Stimulated activated naive CD4-positive, alpha-beta T cell treated with Interleukin-2 at 50 U/mL for 16 hours (primary cell): ENCODE results near the gene TUBA1B.
"Not testable (repeated sequence)": the region's sequence is repeated elsewhere in the genome, so short reads cannot be mapped to it uniquely, and the experiment has no call there.

Source experiments
- DNase-seq: peaks from one replicate; lab custom pipeline; 2025; lab: John Stamatoyannopoulos, UW

The TUBA1B gene

GRCh38 chr12:49131051-49131893, at the start of gene TUBA1B:
Gene TUBA1B (minus strand): TSS chr12:49131395. CDS start chr12:49131300, 95 bp downstream.
- DNase-seq, result peak; percentile 84

DNA sequence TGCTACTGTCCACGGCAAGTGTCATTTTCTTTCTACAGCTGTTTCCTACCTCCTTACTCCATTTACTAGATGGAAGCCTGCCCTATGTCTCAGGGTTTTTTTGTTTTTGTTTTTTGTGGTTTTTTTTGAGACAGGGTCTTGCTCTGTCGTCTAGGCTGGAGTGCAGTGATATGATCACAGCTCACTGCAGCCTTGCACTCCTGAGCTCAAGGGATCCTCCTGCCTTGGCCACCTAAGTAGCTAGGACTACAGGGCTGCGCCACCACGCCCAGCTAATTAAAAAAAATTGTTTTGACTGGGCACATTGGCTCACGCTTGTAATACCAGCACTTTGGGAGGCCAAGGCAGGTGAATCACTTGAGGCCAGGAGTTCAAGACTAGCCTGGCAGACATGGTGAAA, 43.0 kb upstream of the TUBA1B start:
- no peak for DNase-seq

GRCh38 chr12:49170924-49171323, 39.7 kb upstream of the TUBA1B start:
- no peak for DNase-seq

DNA sequence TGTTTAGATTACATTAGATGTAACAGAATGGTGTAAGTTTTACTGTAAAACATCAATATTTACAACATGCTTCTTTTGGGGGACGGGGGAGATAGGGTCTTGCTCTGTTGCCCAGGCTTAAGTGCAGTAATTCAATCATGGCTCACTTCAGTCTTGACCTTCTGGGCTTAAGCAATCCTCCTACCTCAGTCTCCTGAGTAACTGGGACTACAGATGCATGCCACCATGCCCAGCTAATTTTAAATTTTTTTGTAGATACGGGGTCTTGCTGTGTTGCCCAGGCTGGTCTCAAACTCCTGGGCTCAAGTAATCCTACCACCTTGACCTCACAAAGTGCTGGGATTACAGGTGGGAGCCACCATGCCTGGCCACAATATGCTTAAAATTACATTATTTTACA, 33.9 kb upstream of the TUBA1B start:
- DNase-seq, result no peak

DNA sequence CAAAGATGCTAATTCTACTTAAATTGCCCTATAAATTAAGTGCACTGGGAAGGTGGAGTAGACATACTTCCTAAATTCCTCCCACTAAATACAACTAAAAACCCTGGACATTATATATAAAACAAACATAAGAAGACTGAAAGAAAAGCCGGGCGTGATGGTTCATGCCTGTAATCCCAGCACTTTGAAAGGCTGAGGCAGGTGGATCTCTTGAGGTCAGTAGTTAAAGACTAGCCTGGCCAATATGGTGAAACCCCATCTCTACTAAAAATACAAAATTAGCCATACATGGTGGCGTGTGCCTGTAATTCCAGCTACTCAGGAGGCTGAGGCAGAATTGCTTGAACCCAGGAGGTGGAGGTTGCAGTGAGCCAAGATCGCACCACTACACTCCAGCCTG, 30.7 kb upstream of the TUBA1B start:
- DNase-seq, result not testable (repeated sequence)

- no peak for DNase-seq
Measured at GRCh38 chr12:49161092-49161795, 30.0 kb upstream of the TUBA1B start.

GRCh38 chr12:49160399-49160798, 29.2 kb upstream of the TUBA1B start:
- no peak for DNase-seq

- DNase-seq, result no peak
Measured at GRCh38 chr12:49154221-49154620, 23.0 kb upstream of the TUBA1B start.

DNA sequence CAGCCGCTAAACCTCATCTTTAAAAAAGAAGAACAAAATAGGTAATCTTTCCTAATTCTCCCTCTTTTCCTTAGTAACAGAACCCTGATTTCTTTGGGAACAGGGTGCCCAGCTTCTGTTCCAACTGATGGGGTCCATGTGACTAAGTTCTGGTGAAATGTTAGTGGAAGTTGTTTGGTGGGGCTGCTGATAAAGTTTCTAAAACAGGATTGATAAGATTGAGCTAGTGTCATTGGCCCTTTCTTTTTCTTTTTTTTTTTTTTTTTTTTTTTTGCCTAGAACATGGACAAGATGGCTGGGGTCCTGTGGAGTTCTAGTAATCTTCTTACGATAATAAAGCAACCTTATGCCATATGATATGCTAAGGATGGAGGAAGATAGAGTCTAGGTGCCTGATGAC, 16.2 kb upstream of the TUBA1B start:
- no peak for DNase-seq

DNA sequence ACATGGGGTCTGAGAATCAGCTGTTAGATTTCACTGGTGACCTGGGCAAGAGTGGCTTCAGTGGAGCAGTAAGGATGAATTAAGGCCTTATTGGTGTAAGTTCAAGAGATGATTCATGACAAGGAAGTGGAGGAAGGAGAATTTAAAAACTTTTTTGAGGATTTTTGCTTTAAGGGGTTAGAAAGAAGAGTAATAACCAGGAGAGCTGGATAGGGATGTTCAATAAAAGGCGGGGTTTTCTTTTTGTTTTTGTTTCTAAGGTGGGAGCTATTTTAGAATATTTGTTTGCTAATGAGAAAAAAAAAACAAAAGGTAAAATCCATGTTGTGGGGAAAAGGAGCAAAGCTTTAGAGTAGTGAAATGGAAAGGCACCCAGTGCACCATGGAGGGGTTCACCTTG, 15.2 kb upstream of the TUBA1B start:
- DNase-seq, result no peak

- no peak for DNase-seq
Measured at GRCh38 chr12:49144384-49144783, 13.2 kb upstream of the TUBA1B start.

DNA sequence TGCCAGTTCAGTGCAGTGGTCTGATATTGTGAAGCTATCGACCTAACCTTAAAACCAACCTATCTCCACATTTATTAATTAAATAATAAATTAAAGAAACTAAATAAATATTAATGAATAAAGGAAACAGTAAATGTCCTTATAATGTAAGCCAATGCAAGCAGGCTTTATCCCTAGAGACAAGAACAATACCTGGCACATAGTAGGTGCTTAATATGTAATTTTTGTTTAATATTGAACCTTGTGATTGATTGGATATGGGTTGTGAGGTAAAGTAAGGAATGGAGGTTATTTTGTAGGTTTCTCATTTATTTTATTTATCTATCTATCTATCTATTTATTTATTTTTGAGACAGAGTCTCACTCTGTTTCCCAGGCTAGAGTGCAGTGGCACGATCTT, 7.8 kb upstream of the TUBA1B start:
- DNase-seq, result no peak

GRCh38 chr12:49138587-49138986, 7.4 kb upstream of the TUBA1B start:
- DNase-seq, result no peak

DNA sequence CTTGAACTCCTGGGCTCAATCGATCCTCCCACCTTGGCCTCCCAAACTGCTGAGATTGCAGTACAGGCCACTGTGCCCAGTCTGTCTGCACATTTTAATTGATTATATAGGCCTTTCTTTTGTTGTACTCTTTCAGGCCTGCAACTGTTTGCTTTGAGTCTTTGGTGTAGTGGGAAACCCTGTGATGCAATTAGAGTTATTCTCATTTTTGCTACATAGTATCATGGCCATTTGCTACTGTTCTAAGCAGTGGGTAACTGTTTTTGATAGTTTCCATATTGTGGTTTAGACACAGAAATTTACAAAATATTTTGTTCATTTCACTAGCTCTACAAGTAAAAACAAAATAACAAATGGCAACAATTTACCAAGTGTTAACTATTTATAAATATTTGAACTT, 6.3 kb upstream of the TUBA1B start:
- DNase-seq, result no peak

DNA sequence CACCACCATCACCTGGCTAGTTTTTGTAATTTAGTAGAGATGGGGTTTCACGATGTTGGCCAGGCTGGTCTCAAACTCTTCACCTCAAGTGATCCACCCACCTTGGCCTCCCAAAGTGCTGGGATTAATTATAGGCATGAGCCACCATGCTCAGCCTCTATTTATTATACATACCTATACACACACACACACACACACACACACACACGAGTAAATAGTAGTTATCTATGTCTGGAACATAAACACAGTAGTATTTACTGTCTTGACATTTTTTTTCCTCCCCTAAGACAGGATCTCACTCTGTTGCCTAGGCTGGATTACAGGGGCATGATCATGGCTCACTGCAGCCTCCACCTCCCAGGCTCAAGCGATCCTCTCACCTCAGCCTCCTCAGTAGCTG, 5.8 kb upstream of the TUBA1B start:
- DNase-seq, result not testable (repeated sequence)

GRCh38 chr12:49133590-49133989, 2.4 kb upstream of the TUBA1B start:
- DNase-seq, result no peak

DNA sequence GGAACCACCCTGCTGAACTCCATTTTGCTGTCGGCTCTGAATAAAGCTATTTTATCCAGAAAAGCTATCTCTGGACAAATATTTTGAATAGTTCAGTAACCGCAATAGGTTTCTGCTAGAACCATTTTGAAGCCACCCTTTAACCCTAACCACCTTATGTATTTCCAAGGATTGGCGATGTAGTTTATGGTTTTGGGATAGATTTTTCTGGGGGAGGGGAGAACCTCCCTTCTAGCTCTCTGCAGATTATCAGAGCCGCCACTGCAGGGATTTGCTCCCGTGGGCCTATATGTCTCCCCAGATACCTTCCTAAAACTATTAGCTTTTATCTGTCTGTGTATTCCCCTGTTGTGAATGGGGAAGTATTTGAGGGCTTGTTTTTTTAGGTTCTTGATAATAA, 1.8 kb upstream of the TUBA1B start:
- DNase-seq, result no peak

DNA sequence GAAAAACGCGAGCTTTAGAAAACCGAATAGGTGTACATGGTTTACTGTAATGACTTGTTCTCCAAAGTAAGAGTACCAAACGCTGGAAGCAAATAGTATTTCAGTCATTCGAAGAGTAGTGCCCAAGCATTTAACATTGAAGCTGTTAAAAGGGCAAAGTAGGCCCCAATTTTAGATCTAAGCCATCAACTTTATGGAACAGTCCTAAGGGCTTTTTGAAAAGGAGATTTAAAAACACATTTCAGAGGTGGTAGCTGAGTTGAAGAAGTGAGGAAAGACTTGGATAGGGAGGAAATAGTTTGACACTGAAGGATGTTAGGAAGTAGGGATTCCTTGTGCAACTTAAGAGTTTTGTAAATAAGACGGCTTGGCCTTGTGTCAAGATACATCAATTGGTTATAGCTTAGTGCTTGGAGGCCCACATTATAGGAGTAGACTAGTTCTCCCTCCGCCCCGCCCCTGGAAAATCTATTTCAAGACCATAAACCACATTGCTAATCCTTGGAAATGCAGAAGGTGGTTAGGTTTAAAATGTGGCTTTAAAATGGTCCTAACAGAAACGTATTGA, 783 bp upstream of the TUBA1B start:
- DNase-seq, result no peak

DNA sequence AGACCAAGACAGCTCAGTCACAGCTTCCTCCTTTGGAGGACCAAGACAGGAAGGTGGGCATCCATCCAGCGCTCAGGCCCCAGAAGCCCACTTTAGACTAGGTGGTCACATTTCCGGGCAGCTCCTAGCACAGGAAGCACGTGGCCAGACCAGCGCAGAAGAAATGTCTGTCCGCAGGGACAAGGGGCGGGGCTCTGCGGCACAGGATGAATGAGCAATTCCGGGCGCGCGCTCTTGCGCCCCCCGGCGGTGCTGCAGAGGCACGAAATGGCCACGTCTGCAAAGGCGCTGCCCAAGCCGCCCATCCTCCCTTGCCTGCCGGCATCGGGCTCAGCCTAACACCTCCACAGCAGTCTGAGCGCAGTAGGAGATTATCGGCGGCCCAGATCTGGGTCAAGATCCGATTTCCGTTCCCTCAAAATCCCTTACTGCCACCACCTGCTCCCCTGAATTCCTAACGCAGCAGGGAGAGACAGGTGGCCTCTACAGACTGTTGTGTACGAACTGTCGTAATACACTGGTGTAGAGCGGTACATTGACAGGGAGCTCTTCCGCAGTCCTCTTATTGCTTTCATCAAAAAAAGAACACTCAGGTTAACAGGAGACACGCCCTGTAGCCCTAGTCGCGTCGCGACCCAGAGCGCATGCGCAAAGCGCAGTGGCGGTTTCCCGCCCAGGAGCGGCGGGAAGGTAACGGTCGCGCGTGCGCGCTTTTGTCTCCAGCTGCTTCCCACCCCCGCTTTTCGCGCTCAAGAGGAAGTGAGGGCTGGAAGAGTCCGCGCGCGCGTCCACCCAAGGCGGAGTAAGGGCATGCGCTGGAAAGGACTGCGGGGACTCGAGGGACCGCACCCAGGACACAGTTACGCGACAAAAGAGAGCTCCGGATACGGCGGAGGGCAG, 794 bp downstream of the TUBA1B start:
- peak; percentile 88 for DNase-seq

DNA sequence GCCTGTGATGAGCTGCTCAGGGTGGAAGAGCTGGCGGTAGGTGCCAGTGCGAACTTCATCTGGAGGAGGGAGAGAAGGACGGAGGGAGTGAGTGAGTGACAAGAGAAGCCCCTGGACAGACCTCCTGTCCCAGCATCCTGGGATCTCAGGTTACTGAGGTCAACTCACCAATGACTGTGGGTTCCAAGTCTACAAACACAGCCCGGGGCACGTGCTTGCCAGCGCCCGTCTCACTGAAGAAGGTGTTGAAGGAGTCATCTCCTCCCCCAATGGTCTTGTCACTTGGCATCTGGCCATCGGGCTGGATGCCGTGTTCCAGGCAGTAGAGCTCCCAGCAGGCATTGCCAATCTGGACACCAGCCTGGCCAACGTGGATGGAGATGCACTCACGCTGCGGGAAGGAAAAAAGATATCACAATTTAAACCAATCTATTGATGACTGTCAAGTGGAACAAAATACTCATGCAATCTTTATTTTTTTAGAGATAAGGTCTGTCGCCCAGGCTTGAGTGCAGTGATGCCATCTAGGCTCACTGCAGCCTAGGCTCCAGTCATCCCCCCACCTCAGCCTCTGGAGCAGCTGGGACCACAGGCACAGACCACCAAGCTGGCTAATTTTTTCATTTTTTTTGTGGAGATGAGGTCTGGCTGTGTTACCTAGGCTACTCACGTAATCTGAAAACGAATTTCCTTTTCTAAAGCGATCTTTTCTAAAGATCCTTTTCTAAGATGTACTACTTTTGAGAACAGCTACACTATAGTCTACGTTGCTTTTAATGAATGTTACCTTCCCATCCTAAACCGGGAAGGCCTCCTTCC, 1.7 kb downstream of the TUBA1B start:
- peak; percentile 11 for DNase-seq

GRCh38 chr12:49127971-49128370, 3.2 kb downstream of the TUBA1B start:
- not testable (repeated sequence) for DNase-seq
